Mucosa of descending colon (tissue), 3 donors: ENCODE data around the gene COTL1. TPM values are rescaled to one million over a fixed set of nuclear protein-coding genes. Genes with fewer than 3 reads are reported as not detected.
A peak's percentile ranks its signal among the peaks of the same experiment; 100 is the strongest.
"Not testable (repeated sequence)": the region's sequence is repeated elsewhere in the genome, so short reads cannot be mapped to it uniquely, and the experiment has no call there.

Source experiments
- ATAC-seq: fragments of 200-7000 bp; cut with Tn5 transposase; one replicate; pipeline ENCODE4 v1.9.1; 2020; ENCODE audit warnings: mild to moderate bottlenecking, moderate library complexity
- DNase-seq, 3 donors: peaks; one replicate each; pipeline ENCODE4 v3.0.0-alpha.2; 2020
- H3K36me3 ChIP-seq: fragments of 200-600 bp; one replicate; pipeline ENCODE4 v1.8.0; 2021; ENCODE audit warnings: low read depth, mild to moderate bottlenecking
- H3K4me1 ChIP-seq: fragments of 200-600 bp; one replicate; pipeline ENCODE4 v1.8.0; 2021; ENCODE audit warnings: low read depth, mild to moderate bottlenecking
- H3K4me3 ChIP-seq: fragments of 200-600 bp; one replicate; pipeline ENCODE4 v1.8.0; 2021; ENCODE audit warnings: mild to moderate bottlenecking
- H3K9me3 ChIP-seq: fragments of 200-600 bp; one replicate; pipeline ENCODE4 v1.8.0; 2021; ENCODE audit warnings: mild to moderate bottlenecking
- intact Hi-C, 2 donors: fragments of 100-400 bp; cut with DNase I in 1 of 2; cut with micrococcal nuclease in 1 of 2; formaldehyde crosslinking; loops; one replicate each; pipeline versions ENCODE4 v1.11.0 to v1.11.1; 2022; cut with DNase I, micrococcal nuclease
- total RNA-seq, 3 donors: library from RNA; stranded (reverse); fragmentation: NEBNext Ultra II Directional in 2 of 3; extraction: Animal tissue kit (Norgen Biotek cat#: 25700) in 2 of 3; gene quantifications; one replicate each; pipeline versions ENCODE4 v1.2.1 to v1.2.4, GENCODE V29; 2021 to 2023
- TF ChIP-seq, protein P1 (sequence below): fragments of 200-600 bp; IDR thresholded peaks from one replicate; pipeline ENCODE4 v1.8.0; 2022; ENCODE audit warnings: antibody characterized with exemption, mild to moderate bottlenecking
- donor health status: DM: no; HTN: no; CAD: no; lungs with moderate emphysema.
- donor health status: DM: no; HTN: no; CAD: no.
- donor health status: DM: no; HTN: yes; CAD: no.

The COTL1 gene
- total RNA-seq, 3 donors from 2014 or later = 52.8 to 120 (median 56.8) TPM

DNA sequence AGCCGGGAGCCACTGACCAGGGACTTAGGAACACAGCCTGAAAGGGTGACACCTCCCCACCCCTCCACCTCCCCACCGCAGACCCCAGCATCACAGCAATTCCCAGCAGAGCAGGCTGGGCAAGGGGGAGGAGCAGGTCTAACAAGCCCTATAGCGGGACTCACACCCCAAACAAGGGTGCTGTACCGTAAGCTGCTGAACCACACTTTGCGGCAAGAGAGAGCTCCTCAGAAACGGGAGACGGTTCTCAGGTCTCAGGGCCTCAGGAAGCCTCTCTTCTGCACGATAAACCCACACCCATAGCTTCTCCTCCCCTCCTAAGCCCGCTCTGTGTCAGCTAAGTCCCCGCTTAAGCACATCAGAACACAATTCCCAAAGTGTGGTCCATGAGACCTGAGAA is 11.7 kb upstream of the COTL1 start:
- H3K36me3 ChIP-seq = no peaks in the 10 kb centered on the region
- H3K4me1 ChIP-seq = no peaks in the 10 kb centered on the region
- no peak overlapping the region for H3K4me3 ChIP-seq
- intact Hi-C loops = loop anchor here (5.0 to 10.0 kb wide), 2 partner anchors 95 to 107 kb away; no protein-coding TSS in a partner anchor
- TF ChIP-seq, protein P1, sequence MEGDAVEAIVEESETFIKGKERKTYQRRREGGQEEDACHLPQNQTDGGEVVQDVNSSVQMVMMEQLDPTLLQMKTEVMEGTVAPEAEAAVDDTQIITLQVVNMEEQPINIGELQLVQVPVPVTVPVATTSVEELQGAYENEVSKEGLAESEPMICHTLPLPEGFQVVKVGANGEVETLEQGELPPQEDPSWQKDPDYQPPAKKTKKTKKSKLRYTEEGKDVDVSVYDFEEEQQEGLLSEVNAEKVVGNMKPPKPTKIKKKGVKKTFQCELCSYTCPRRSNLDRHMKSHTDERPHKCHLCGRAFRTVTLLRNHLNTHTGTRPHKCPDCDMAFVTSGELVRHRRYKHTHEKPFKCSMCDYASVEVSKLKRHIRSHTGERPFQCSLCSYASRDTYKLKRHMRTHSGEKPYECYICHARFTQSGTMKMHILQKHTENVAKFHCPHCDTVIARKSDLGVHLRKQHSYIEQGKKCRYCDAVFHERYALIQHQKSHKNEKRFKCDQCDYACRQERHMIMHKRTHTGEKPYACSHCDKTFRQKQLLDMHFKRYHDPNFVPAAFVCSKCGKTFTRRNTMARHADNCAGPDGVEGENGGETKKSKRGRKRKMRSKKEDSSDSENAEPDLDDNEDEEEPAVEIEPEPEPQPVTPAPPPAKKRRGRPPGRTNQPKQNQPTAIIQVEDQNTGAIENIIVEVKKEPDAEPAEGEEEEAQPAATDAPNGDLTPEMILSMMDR = no peak
- H3K9me3 ChIP-seq = no peaks in the 10 kb centered on the region
- no peak for DNase-seq
- no peak for ATAC-seq

DNA sequence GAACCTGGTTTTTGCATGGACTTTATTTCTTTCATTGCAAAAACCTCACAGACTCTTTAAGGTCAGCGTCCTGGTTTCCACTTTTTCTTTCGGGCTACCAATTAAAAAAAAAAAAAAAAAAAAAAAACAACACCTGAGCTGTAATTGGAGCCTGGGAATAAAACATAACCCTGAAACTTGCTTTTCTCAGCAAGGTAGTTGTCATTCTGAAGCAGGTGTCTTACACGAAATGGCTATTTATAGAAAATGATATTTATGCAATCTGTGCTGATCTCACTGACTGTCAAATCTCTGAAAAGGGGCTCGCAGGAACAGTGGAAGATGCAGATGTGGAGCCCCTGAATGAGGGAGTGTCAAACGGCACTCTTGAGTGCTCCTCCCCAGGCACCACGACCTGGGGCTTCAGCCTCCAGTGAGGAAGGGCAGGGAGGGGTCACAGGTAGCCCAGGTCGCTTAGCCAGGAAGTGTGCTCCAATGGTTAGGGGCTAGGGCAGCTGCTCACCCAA is 10.4 kb upstream of the COTL1 start:
- no peaks in the 10 kb centered on the region for H3K36me3 ChIP-seq
- TF ChIP-seq, protein P1 = no peak
- H3K4me1 ChIP-seq = no peaks in the 10 kb centered on the region
- intact Hi-C loops = loop anchor here (5.0 to 10.0 kb wide), 2 partner anchors 97 to 106 kb away; no protein-coding TSS in a partner anchor
- ATAC-seq (no peak), DNase-seq (no peak)
- no peak overlapping the region for H3K4me3 ChIP-seq
- H3K9me3 ChIP-seq = no peaks in the 10 kb centered on the region

DNA sequence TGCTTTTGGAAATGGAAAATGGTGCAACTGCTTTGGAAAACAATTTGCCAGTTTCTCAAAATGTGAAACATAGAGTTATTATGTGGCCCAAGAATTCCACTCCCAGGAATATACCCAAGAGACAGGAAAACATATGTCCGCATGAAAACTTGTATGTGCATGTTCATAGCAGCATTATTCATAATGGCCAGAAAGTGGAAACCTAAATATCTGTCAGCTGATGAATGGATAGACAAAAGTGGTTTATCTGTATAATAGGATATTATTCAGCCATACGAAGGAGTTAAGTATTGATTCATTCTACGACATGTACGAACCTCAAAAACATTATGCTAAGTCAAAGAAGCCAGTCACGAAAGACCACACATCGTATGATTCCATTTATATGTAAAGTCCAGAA is 7.7 kb upstream of the COTL1 start:
- DNase-seq (no peak), ATAC-seq (no peak)
- H3K4me1 ChIP-seq = peaks cover 7% of the 10 kb centered on the region
- intact Hi-C loops = loop anchor here (5.0 to 10.0 kb wide), 2 partner anchors 99 to 103 kb away; no protein-coding TSS in a partner anchor
- no peak overlapping the region for H3K4me3 ChIP-seq
- no peaks in the 10 kb centered on the region for H3K9me3 ChIP-seq
- H3K36me3 ChIP-seq = no peaks in the 10 kb centered on the region
- TF ChIP-seq, protein P1 = no peak

DNA sequence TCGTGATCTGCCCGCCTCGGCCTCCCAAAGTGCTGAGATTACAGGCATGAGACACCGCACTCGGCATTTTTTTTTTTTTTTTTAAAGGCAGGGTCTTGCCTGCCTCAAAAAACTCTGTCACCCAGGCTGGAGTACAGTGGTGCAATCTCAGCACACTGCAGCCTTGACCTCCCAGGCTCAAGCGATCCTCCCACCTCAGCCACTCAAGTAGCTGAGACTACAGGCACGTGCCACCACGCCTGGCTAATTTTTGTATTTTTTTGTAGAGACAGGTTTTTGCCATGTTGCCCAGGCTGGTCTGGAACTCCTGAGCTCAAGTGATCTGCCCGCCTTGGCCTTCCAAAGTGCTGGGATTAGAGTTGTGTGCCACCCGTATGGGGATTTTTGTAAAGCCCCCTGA is 3.0 kb upstream of the COTL1 start:
- intact Hi-C loops = loop anchor here (5.0 to 10.0 kb wide), 2 partner anchors 104 to 109 kb away; no protein-coding TSS in a partner anchor
- ATAC-seq, H3K36me3 ChIP-seq, H3K9me3 ChIP-seq, H3K4me3 ChIP-seq, DNase-seq: not testable (repeated sequence)
- H3K4me1 ChIP-seq = peaks cover 13% of the 10 kb centered on the region

DNA sequence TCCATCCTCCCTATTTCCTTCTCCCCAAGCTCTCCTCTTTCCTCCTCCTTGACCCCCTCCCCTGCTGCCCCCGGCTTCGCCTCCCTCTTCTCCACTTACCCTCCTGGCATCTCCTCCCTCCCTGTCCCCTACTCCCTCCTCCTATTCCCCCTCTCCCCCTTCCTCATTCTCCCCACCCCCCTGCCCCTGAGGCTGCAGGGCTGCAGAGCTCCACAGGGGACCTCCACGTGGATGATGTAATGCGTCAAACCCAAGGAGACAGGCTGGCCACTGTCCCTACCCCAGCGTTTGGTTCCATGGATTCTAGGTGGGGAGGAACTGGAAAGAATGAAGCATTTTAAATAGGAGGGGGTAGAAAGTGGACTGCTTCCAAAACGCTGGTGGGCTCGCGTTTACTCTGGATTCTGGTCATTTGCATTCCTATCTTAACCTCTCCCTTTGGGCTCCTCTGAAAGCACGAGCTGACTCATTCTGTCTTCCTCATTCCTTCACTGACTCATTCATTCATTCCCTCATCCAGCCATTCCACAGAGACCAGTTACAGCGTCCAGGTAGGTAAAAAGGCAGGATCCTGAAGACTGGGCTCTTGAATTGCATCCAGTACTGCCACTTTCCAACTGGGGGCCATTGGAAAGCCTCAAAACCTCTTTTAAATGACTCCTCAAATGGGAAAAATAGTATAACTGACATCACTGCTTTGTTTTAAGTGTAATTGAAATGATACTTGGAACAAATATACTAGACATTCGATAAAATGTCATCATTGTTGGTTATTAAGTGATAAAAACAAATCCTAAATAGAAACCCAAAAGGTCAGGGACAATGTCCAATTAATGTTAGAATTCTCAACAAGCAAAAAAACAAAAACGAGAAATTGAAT is 943 bp upstream of the COTL1 start:
- peaks cover 13% of the 10 kb centered on the region for H3K4me1 ChIP-seq
- peak; percentile 39 for ATAC-seq
- TF ChIP-seq, protein P1 = no peak
- no peaks in the 10 kb centered on the region for H3K36me3 ChIP-seq
- intact Hi-C loops = no loop called here
- no peak for DNase-seq
- H3K9me3 ChIP-seq = no peaks in the 10 kb centered on the region
- H3K4me3 ChIP-seq = no peak overlapping the region
